Renal cortex interstitium (tissue), 11 donors: Measurements from ENCODE around the gene LILRB4. TPM values are rescaled to one million over a fixed set of nuclear protein-coding genes. Genes with fewer than 3 reads are reported as not detected.
"Not testable (repeated sequence)": the region's sequence is repeated elsewhere in the genome, so short reads cannot be mapped to it uniquely, and the experiment has no call there.

ENCODE experiments used
- DNase-seq, 11 donors: peaks; one replicate each; pipeline ENCODE4 v3.0.0-alpha.2; 2013; ENCODE audit warnings: low read depth in 9 of 11, low spot score in 4 of 11; ENCODE audit errors: extremely low read depth in 1 of 11
- polyA plus RNA-seq, 3 donors: library from polyadenylated mRNA; unstranded; fragments of 120-200 nt; gene quantifications; one replicate each; pipeline ENCODE4 v1.2.1, GENCODE V29; 2013; ENCODE audit not compliant: insufficient read length in 3 of 3

LILRB4 gene
- polyA plus RNA-seq, 3 donors: 0.61 to 1.7 (median 0.95) TPM

DNA sequence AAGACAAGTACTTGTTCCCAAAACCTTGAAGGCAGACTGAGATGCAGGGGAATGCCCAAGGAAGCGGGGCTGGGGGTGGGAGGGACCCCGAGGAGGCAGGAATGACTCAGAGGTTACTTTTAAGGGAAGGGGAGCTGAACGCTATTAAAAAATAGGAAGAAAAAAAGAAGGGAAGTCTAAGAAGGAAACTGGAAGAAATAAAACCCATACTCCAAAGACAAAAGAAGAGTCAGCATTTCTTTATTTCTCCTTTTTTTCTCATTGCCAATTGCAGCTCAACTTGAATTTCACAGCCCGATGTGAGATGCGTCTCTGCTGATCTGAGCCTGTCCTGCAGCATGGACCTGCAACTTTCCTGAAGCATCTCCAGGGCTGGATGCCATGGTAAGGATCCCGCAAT lies 19.2 kb upstream of the LILRB4 start:
- DNase-seq: not testable (repeated sequence)

DNA sequence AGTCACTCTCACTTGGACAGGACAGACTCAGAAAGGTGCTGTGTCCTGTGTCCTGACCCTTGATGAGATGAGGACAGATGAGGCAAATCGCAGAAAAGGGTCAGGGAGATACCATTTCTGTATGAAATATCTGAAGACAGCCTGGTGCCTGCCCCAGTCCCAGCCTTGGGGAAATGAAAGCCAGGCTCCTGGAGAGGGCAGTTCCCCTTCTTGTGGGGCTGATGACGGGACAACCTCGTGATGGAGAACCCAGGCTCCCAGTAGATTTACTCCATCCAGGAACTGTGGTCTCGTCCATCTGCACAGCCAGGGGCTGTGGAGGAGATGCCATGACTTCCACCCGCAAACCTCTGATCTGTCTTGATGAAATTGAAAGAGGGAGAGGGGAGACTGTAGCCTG lies 18.7 kb upstream of the LILRB4 start:
- DNase-seq: no peak

DNA sequence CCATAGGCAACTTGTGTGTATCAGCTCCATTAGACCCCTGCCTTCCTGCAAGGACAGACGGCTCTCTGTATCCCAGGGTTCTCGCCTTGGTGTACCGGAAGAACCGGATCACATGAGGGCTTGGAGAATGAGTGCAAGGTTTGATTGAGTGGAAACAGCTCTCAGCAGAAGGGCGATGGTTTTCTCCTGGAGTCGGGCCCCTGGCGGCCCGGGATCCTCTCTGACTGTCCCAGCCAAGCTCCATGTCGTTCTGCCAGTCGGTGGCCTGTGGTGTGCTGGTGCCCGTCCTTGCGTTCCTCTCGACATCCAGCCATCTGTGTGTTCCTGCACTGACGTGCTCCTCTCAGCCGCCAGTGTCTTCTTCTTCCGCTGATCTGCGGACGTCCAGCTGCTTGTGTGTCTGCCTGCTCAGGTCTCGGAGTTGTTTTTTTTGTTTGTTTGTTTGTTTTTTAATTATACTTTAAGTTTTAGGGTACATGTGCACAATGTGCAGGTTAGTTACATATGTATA lies 16.4 kb upstream of the LILRB4 start:
- DNase-seq: no peak

DNA sequence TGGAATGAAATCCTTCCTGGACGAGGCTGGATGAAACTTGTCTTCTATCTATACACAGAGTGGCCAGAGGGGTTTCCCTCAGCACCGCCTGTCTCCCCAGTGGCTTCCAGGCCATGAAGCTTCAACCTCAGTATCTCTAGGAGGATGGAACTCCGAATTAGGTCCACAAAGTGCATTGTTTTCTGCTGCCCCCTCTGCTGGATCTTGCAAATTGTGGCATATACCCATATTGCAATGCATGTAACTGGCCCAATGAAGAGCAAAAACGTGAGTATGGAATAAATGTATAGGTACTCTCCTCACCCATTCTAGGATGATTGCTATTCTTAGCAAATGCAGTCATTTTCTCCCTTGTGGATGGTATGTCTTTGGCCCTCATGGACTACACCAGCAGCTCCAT lies 14.7 kb upstream of the LILRB4 start:
- no peak for DNase-seq

DNA sequence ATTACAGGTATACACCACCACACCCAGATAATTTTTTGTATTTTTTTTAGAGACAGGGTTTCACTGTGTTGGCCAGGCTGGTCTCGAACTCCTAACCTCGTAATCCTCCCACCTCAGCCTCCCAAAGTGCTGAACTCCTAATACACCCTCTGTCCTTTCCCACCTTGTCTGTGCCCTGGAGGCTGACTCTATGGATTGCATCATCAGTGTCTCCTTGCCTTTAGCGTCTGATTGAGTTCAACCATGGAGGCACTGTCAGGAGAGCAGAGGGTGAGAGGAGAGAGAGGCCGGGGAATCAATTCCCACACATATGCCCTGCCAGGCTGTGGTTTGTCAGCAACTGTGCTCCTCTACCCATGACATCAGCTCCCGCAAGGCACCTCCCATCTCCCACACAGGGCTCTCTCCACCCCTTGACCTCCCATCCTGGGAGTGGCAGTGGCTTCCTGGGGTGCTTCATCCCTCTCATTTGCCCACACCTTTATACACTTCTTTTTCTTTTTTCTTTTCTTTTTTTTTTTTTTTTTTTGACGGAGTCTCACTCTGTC lies 12.6 kb upstream of the LILRB4 start:
- no peak for DNase-seq

DNA sequence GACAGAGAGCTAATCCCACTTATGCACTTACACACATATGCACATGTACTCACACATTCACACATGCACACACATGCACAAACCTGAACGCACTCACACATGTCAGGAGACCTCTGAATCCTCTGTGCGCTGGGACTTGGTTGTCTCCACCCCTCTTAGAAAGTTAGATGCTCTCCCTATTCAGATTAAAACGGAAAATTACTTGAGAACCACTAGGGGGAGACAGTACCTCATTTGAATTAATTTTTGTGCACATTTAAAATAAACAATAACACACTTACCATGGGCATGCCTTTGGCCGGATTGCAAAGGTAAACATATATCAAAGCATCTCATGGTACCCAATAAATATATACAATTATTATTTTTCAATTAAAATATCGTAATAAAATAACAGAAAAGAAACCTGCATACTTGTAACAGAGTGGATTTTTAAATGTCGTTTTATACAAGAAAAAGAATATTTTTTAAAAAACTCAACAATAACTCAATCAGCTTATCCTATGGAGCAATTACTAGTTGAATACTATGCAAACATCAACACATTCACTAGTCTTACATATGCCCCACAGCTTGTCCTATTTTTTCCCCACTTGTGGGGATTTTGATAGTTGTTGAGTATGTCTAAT lies 9.5 kb upstream of the LILRB4 start:
- DNase-seq: peak in 1 of 11 donors; percentile 14

DNA sequence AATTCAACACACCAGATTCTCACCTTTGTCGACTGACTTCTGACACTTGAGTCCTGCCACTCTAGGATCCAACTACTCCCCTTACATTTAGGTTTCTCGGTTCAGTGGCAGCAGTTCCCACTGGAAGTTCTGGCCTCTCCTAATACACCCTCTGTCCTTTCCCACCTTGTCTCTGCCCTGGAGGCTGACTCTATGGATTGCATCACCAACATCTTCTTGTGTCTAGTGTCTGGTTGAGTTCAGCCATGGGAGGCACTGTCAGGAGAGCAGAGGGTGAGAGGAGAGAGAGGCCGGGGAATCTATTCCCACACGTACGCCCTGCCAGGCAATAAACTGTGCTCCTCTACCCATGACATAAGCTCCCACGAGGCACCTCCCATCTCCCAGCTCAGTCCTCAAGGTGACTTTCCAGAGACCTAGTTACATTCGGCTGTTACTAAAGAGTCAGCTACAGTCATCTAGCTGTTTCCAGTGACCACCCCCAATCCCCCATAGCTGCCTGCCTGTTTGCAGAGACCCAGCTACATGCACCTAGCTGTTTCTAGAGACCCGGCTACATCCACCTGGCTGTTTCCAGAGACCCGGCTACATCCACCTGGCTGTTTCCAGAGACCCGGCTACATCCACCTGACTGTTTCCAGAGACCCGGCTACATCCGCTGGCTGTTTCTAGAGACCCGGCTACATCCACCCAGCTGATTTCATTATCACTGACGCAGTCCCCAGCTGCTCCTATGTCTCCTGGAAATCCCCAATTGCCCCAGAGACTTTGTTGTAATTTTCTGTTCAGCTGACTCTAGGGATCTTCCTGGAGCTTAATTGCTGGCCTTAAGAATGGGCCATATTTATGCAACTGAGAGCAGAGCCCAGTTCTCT lies 8.1 kb upstream of the LILRB4 start:
- no peak for DNase-seq

DNA sequence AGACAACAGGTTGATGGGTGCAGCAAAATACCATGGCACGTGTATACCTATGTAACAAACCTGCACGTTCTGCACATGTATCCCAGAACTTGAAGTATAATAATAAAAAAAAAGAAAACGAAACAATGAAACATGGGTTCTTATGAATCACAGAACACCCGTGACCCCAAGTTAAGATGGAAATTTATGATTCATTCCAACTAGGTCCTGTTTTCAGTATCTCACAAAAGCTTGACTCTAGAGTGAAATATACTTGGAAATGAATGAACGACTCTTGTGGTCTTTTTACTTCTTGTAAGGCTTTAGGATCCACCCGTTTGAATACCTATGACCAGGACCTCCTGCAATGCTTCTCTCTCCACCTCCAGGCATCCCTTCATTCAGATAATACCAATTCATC lies 3.5 kb upstream of the LILRB4 start:
- no peak for DNase-seq

DNA sequence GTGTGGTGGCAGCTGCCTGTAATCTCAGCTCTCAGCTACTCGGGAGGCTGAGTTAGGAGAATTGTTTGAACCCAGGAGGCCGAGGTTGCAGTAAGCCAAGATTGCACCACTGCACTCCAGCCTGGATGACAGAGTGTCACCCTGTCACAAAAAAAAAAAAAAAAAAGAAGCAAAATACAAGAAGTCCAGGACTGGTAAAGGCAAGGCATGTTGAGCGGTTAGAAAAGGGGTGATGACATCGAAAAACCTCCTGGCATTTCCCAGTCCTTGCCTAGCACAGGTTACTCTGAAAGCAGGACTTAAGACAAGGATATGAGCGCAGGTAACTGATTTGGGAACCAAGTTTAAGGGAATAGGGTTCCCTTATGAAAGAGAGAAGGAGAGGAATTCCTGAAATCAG lies 2.5 kb upstream of the LILRB4 start:
- no peak for DNase-seq

DNA sequence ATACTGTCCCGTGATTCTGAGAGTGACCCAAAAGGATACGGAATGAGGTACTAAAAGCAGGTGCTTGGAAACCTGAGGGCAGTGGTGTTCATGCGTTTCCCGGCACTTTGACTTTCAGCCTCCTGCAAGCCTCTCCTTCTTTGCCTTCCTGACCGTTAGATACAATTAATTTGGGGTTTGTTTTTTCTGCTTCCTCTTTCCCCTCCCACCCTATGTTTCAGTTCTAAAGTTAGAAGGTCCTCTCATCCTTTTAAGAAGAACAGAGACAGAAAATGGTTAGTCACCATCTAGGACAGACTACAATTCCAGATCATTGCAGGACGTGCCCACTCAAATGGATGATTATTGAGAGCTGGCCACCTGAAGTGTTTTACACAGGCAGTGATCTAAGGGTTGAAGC lies 1.8 kb upstream of the LILRB4 start:
- DNase-seq: no peak

DNA sequence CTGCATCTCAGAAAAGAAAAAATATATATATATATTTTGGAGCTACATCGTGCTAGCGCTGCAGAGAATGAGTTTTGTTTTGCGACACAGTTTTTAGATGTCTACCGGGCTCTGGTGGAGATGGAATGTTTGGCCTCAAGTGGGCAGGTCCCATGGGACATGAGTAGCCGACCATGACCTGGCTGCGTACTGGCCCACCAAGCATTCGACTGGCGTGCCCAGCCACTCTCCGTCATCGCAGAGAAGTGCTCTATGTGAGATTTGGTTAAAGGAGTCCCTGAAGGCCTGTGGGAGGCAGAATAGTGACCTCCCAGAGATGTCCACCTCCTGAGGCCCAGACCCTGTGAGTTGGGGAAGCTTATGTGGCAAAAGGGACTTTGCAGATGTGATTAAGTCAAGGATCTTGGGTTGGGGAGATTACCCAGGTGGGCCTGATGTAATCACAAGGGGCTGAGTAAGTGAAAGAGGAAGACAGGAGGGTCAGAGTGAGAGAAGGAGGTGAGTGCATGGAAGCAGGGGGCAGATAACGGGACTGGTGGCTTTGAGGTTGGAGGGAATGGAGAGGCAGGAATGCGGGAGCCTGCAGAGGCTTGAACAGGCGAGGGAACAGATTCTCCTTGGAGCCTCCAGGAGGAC lies 821 bp upstream of the LILRB4 start:
- no peak for DNase-seq

DNA sequence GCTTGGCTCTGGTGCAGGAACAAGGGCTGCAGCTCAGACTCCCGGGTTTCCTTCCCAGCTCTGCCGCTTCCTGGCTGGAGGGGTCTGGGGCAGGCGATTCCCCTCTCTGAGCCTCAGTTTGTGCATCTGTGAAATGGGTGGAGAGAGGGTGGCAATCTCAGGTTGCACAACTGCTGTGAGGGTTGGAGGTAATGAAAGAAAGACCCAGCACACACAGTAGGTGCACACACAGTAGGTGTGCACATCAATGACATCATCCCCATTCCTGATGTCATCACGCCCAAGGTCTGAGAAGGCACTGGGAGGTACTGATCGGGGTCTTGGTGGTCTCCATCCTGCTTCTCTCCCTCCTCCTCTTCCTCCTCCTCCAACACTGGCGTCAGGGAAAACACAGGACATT lies 2.7 kb downstream of the LILRB4 start:
- DNase-seq: no peak

DNA sequence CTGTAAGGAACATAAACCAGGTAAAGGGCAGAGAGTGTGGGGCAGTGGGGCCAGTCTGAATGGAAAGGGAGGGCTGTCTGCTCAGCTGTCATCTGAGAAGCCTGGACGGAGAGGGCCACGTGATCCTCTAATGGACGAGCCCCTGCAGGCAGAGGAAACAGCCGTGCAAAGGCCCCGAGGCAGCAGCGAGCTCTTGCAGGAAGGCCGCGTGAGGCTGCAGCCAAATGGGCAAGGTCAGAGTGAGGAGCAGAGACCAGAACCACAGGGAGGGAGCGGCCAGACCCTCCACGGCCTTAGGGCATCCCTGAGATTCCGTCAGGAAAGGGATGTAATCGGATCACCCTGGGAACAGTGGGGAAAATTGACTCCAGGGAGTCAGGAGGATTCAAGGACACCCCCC lies 4.4 kb downstream of the LILRB4 start:
- DNase-seq: no peak

DNA sequence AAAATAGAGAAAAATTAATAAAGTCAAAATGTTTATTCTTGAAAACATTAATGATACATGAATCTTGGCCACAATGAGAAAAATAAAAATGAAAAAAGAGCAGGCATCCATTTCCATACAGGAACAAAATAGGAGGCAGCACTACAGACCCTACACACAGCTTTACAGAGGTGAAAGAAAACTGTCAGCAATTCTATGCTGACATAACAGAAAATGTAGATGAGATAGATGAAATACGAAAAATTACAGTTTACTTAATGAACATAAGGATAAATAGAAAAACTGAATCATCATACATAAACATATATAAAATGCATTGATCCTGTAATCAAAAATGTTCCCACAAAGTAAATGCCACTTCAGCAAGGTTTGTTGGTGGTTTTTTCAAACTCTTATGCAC lies 5.6 kb downstream of the LILRB4 start:
- DNase-seq: no peak

DNA sequence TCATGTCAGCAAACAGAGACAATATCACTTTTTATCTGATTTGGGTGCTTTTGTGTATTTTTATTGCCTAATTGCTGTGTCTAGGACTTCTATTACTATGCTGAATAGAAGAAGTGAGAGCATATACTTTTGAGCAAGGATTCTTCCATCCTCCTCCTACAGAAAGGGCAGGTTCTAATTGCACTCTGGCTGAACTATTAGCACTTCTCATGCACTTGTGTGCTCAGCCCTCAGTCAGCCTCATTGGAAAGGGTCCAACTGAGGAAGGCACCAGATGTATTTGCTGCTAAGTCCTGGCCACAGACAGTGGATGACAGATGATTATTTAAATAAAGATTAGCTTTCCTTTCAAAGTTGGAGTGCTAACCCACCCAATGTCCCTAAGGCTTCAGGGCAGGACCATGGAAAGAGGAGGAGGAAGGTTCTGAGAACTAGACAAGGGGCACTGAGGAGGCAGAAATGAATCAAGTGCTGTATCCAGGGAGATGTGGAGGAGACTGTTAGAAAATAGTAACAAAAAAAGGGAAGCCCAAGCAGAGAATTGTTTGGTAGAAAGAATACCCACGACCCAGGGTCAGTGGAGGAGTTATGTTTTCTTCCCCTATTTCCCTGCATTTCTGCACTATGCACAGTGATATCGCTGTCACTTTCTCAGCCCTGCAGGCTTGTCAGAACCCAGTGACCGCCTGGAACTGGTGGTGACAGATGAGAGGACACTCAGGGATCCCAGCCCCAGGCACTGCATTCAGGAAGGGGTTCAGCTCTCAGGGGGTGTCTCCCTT lies 8.0 kb downstream of the LILRB4 start:
- no peak for DNase-seq

DNA sequence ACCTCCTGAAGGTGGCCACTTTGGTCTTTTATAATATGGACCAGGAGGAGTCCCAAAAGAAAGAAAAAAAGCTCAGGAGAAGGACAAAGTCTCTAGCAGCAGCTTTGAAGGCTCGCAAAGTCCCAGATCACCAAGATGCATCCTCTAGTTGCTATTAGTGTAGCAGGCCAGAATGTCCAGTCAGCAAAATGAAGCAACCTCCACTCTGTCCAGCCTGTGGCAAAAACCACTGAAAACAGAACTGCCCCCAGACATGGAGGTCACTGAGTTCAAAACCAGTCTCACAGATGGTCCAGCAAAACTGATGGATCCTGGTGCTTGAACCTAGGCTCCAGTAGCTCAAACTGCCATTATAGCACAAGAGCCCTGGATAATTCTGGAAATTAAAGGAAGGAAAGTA lies 10.4 kb downstream of the LILRB4 start:
- DNase-seq: no peak

DNA sequence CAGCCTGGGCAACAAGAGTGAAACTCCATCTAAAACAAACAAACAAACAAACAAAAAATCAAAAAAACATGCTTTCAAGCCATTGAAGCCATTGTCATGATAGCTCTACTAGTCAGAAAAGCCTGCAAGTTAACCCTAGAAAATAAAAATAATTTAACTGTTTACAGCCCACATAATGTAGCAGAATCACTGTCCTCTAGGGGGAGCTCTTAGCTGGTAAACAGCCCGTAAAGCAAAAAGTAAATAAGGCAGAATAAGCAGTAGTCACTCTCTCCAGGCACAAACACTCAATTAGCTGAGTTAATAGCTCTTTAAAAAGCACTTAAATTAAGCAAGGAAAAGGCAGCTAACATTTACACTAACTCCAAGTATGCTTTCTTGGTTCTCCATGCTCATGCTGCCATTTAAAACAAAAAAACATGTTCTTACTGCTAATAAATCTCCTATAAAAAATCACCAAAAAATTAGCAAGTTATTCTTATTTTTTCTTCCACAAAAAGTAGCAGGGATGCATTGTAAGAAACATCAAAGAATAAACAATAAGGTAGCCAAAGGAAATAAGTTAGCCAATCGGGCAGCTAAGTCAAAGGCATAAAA lies 11.3 kb downstream of the LILRB4 start:
- DNase-seq: peak in 3 of 11 donors; percentile 12 to 18 (median 12)

DNA sequence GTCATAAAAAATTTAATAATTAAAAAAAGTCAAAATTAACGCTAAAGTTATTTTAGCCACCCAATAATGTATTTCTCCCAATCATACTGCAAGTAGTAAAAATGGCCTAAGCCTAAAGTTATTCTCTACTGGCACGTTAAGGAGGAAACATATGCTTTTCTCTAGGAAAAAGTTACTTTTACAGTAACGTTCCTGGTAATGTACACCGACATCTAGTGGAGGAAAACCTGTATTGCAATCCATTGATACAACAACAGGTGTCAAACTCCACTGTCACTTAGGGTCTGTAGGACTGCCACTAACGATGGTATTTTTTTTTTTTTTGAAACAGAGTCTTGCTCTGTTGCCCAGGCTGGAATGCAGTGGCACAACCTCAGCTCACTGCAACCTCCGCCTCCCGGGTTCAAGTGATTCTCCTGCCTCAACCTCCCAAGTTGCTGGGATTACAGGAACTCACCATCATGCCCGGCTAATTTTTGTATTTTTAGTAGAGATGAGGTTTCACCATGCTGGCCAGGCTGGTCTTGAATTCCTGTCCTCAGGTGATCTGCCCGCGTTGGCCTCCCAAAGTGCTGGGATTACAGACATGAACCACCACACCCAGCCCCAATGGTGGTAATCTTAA lies 13.5 kb downstream of the LILRB4 start:
- peak in 6 of 11 donors; percentile 9 to 38 (median 18) for DNase-seq
